ENCODE results near the gene LRMDA. TPM values are rescaled to one million over a fixed set of nuclear protein-coding genes. Genes with fewer than 3 reads are reported as not detected.

Gene LRMDA
- total RNA-seq, 2 experiments from 2014 or later: not detected

- no TSS peak for BruUV-seq (replicated peaks)
- H3K4me1 ChIP-seq (ENCODE audit: insufficient read depth, low read length, poor library complexity, severe bottlenecking): no peaks in the 10 kb centered on the region
- ChIA-PET CTCF (ENCODE audit: unreplicated experiment) (no interaction called here), POLR2A (no interaction called here)
- no peak overlapping the region for H2AFZ ChIP-seq (ENCODE audit: low read length)
- H3K36me3 ChIP-seq (ENCODE audit: insufficient read depth, low read length): no peaks in the 10 kb centered on the region
- intact Hi-C loops (cut with micrococcal nuclease; ENCODE audit: unreplicated experiment): no loop called here
- no peak for DNase-seq (ENCODE audit: low spot score)
- no peaks in the 10 kb centered on the region for H4K20me1 ChIP-seq (ENCODE audit: insufficient read depth, low read length)
- no peaks in the 10 kb centered on the region for H3K79me2 ChIP-seq (ENCODE audit: insufficient read depth, low read depth, low read length)
- no peaks in the 10 kb centered on the region for H3K9me2 ChIP-seq (ENCODE audit: insufficient read depth, low read length)
- no peak overlapping the region for H3K27ac ChIP-seq (ENCODE audit: low read depth, low read length, poor library complexity, severe bottlenecking)
- no peak for TF ChIP-seq EZH2phosphoT487 (IDR thresholded peaks at IDR 0.05; ENCODE audit: borderline replicate concordance, low read depth, low read length)
- TF ChIP-seq, protein P1, sequence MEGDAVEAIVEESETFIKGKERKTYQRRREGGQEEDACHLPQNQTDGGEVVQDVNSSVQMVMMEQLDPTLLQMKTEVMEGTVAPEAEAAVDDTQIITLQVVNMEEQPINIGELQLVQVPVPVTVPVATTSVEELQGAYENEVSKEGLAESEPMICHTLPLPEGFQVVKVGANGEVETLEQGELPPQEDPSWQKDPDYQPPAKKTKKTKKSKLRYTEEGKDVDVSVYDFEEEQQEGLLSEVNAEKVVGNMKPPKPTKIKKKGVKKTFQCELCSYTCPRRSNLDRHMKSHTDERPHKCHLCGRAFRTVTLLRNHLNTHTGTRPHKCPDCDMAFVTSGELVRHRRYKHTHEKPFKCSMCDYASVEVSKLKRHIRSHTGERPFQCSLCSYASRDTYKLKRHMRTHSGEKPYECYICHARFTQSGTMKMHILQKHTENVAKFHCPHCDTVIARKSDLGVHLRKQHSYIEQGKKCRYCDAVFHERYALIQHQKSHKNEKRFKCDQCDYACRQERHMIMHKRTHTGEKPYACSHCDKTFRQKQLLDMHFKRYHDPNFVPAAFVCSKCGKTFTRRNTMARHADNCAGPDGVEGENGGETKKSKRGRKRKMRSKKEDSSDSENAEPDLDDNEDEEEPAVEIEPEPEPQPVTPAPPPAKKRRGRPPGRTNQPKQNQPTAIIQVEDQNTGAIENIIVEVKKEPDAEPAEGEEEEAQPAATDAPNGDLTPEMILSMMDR (conservative IDR thresholded peaks at IDR 0.05; ENCODE audit: low read length): no peak
- no peak overlapping the region for H3K4me2 ChIP-seq (ENCODE audit: low read length)
- no peaks in the 10 kb centered on the region for H3K9me3 ChIP-seq (ENCODE audit: low read length)
- H3K4me3 ChIP-seq (ENCODE audit: low read depth, low read length, poor library complexity, severe bottlenecking): no peak overlapping the region
Observed at GRCh38 chr10:76350583-76350982, 919.2 kb downstream of the LRMDA start.

GRCh38 chr10:76352300-76352699, 920.9 kb downstream of the LRMDA start:
- Histone ChIP-seq H3K79me2 (ENCODE audit: insufficient read depth, low read depth, low read length) (no peaks in the 10 kb centered on the region), H3K4me3 (ENCODE audit: low read depth, low read length, poor library complexity, severe bottlenecking) (no peak overlapping the region), H3K9me2 (ENCODE audit: insufficient read depth, low read length) (no peaks in the 10 kb centered on the region), H3K27ac (ENCODE audit: low read depth, low read length, poor library complexity, severe bottlenecking) (no peak overlapping the region), H3K36me3 (ENCODE audit: insufficient read depth, low read length) (no peaks in the 10 kb centered on the region), H2AFZ (ENCODE audit: low read length) (no peak overlapping the region), H3K4me2 (ENCODE audit: low read length) (no peak overlapping the region), H4K20me1 (ENCODE audit: insufficient read depth, low read length) (no peaks in the 10 kb centered on the region), H3K9me3 (ENCODE audit: low read length) (no peaks in the 10 kb centered on the region), H3K4me1 (ENCODE audit: insufficient read depth, low read length, poor library complexity, severe bottlenecking) (no peaks in the 10 kb centered on the region)
- DNase-seq (ENCODE audit: low spot score): no peak
- BruUV-seq (replicated peaks): no TSS peak
- CTCF ChIA-PET (ENCODE audit: unreplicated experiment): no interaction called here
- no peak for TF ChIP-seq EZH2phosphoT487 (IDR thresholded peaks at IDR 0.05; ENCODE audit: borderline replicate concordance, low read depth, low read length)
- TF ChIP-seq, protein P1 (conservative IDR thresholded peaks at IDR 0.05; ENCODE audit: low read length): no peak
- POLR2A ChIA-PET: no interaction called here
- intact Hi-C loops (cut with micrococcal nuclease; ENCODE audit: unreplicated experiment): no loop called here

- intact Hi-C loops (cut with micrococcal nuclease; ENCODE audit: unreplicated experiment): no loop called here
- DNase-seq (ENCODE audit: low spot score): no peak
- CTCF ChIA-PET (ENCODE audit: unreplicated experiment): no interaction called here
- BruUV-seq (replicated peaks): no TSS peak
- POLR2A ChIA-PET: no interaction called here
- Histone ChIP-seq H3K4me1 (ENCODE audit: insufficient read depth, low read length, poor library complexity, severe bottlenecking) (no peaks in the 10 kb centered on the region), H3K4me2 (ENCODE audit: low read length) (no peak overlapping the region), H2AFZ (ENCODE audit: low read length) (no peak overlapping the region), H3K79me2 (ENCODE audit: insufficient read depth, low read depth, low read length) (no peaks in the 10 kb centered on the region), H3K9me3 (ENCODE audit: low read length) (no peaks in the 10 kb centered on the region), H3K27ac (ENCODE audit: low read depth, low read length, poor library complexity, severe bottlenecking) (no peak overlapping the region), H3K36me3 (ENCODE audit: insufficient read depth, low read length) (no peaks in the 10 kb centered on the region), H3K4me3 (ENCODE audit: low read depth, low read length, poor library complexity, severe bottlenecking) (no peak overlapping the region), H3K9me2 (ENCODE audit: insufficient read depth, low read length) (no peaks in the 10 kb centered on the region), H4K20me1 (ENCODE audit: insufficient read depth, low read length) (no peaks in the 10 kb centered on the region)
- TF ChIP-seq, protein P1 (conservative IDR thresholded peaks at IDR 0.05; ENCODE audit: low read length): no peak
- TF ChIP-seq EZH2phosphoT487 (IDR thresholded peaks at IDR 0.05; ENCODE audit: borderline replicate concordance, low read depth, low read length): no peak
Observed at GRCh38 chr10:76353237-76353851, 921.9 kb downstream of the LRMDA start.

Measured in OCI-LY7 (cell line).